Measurements from ENCODE around the gene CEBPG. TPM values are rescaled to one million over a fixed set of nuclear protein-coding genes. Genes with fewer than 3 reads are reported as not detected.

Gene CEBPG
- total RNA-seq, 1 donor from 2014 or later, result 75.1 TPM

DNA sequence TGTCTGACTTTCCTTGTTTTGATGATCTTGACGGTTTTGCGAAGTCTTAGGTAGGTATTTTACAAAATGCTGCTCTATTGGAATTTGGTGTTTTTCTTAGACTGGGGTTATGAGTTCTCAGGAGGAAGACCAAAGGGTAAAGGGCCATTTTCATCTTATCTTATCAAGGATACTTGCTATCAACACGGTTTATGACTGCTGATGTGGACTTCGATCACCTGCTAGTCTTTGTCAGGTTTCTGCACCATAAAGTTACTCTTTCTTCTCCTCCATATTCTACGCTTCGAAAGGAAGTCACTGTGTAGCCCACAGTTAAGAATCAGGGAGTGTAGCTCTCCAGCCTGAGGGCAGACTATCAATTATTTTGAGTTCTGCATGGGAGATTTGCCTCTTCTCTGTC lies 7.4 kb upstream of the CEBPG start:
- Mint-ChIP-seq H3K27me3 (ENCODE audit: unreplicated experiment) (peaks cover 7% of the 10 kb centered on the region), H3K27ac (ENCODE audit: unreplicated experiment) (no peak overlapping the region), H3K9me3 (ENCODE audit: unreplicated experiment) (peaks cover 5% of the 10 kb centered on the region), H3K4me1 (ENCODE audit: low read depth, unreplicated experiment) (no peaks in the 10 kb centered on the region), H3K36me3 (ENCODE audit: unreplicated experiment) (no peaks in the 10 kb centered on the region), H3K4me3 (ENCODE audit: unreplicated experiment) (no peak overlapping the region)
- no peak for DNase-seq
- TF ChIP-seq, protein P1, sequence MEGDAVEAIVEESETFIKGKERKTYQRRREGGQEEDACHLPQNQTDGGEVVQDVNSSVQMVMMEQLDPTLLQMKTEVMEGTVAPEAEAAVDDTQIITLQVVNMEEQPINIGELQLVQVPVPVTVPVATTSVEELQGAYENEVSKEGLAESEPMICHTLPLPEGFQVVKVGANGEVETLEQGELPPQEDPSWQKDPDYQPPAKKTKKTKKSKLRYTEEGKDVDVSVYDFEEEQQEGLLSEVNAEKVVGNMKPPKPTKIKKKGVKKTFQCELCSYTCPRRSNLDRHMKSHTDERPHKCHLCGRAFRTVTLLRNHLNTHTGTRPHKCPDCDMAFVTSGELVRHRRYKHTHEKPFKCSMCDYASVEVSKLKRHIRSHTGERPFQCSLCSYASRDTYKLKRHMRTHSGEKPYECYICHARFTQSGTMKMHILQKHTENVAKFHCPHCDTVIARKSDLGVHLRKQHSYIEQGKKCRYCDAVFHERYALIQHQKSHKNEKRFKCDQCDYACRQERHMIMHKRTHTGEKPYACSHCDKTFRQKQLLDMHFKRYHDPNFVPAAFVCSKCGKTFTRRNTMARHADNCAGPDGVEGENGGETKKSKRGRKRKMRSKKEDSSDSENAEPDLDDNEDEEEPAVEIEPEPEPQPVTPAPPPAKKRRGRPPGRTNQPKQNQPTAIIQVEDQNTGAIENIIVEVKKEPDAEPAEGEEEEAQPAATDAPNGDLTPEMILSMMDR (IDR thresholded peaks at IDR 0.05; ENCODE audit: partially characterized antibody, unreplicated experiment), result no peak

GRCh38 chr19:33366897-33367296 lies 6.6 kb upstream of the CEBPG start:
- H3K9me3 Mint-ChIP-seq (ENCODE audit: unreplicated experiment), result peaks cover 5% of the 10 kb centered on the region
- H3K36me3 Mint-ChIP-seq (ENCODE audit: unreplicated experiment), result no peaks in the 10 kb centered on the region
- H3K27ac Mint-ChIP-seq (ENCODE audit: unreplicated experiment), result no peak overlapping the region
- H3K4me3 Mint-ChIP-seq (ENCODE audit: unreplicated experiment), result no peak overlapping the region
- no peaks in the 10 kb centered on the region for H3K4me1 Mint-ChIP-seq (ENCODE audit: low read depth, unreplicated experiment)
- DNase-seq, result no peak
- TF ChIP-seq, protein P1 (IDR thresholded peaks at IDR 0.05; ENCODE audit: partially characterized antibody, unreplicated experiment), result no peak
- peaks cover 7% of the 10 kb centered on the region for H3K27me3 Mint-ChIP-seq (ENCODE audit: unreplicated experiment)

- peaks cover 5% of the 10 kb centered on the region for H3K9me3 Mint-ChIP-seq (ENCODE audit: unreplicated experiment)
- peaks cover 9% of the 10 kb centered on the region for H3K27me3 Mint-ChIP-seq (ENCODE audit: unreplicated experiment)
- H3K27ac Mint-ChIP-seq (ENCODE audit: unreplicated experiment), result no peak overlapping the region
- DNase-seq, result no peak
- H3K4me1 Mint-ChIP-seq (ENCODE audit: low read depth, unreplicated experiment), result no peaks in the 10 kb centered on the region
- no peaks in the 10 kb centered on the region for H3K36me3 Mint-ChIP-seq (ENCODE audit: unreplicated experiment)
- no peak overlapping the region for H3K4me3 Mint-ChIP-seq (ENCODE audit: unreplicated experiment)
- TF ChIP-seq, protein P1 (IDR thresholded peaks at IDR 0.05; ENCODE audit: partially characterized antibody, unreplicated experiment), result no peak
These were observed 5.2 kb upstream of the CEBPG start for GRCh38 chr19:33368074-33368864.

DNA sequence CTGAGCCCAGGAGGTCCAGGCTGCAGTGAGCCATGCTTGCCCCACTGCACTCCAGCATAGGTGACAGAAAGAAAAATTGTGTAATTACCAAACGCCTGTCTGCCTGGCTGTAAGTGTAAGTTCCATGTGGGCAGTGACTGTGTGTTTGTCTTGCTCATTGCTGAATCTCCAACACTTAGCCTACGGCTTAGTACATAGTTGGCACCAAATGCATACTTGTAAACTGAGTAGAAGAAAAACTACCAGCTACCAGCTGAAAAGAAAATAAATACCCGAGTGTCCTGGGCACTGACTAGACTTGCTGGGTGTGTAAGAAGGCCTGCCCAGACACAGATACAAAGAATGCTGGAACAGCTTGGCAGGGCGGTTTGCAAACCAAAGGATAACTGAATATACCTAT lies 2.7 kb upstream of the CEBPG start:
- TF ChIP-seq, protein P1 (IDR thresholded peaks at IDR 0.05; ENCODE audit: partially characterized antibody, unreplicated experiment), result no peak
- peaks cover 9% of the 10 kb centered on the region for H3K27me3 Mint-ChIP-seq (ENCODE audit: unreplicated experiment)
- no peak overlapping the region for H3K27ac Mint-ChIP-seq (ENCODE audit: unreplicated experiment)
- no peak for DNase-seq
- H3K4me1 Mint-ChIP-seq (ENCODE audit: low read depth, unreplicated experiment), result peaks cover 6% of the 10 kb centered on the region
- H3K36me3 Mint-ChIP-seq (ENCODE audit: unreplicated experiment), result peaks cover 3% of the 10 kb centered on the region
- H3K9me3 Mint-ChIP-seq (ENCODE audit: unreplicated experiment), result peaks cover 10% of the 10 kb centered on the region
- H3K4me3 Mint-ChIP-seq (ENCODE audit: unreplicated experiment), result no peak overlapping the region

- H3K4me3 Mint-ChIP-seq (ENCODE audit: unreplicated experiment), result peak overlapping the region; percentile 94
- H3K27me3 Mint-ChIP-seq (ENCODE audit: unreplicated experiment), result peaks cover 11% of the 10 kb centered on the region
- peak overlapping the region; percentile 96 for H3K27ac Mint-ChIP-seq (ENCODE audit: unreplicated experiment)
- H3K9me3 Mint-ChIP-seq (ENCODE audit: unreplicated experiment), result peaks cover 9% of the 10 kb centered on the region
- H3K36me3 Mint-ChIP-seq (ENCODE audit: unreplicated experiment), result peaks cover 5% of the 10 kb centered on the region
- peaks cover 34% of the 10 kb centered on the region for H3K4me1 Mint-ChIP-seq (ENCODE audit: low read depth, unreplicated experiment)
- DNase-seq, result no peak
- TF ChIP-seq, protein P1 (IDR thresholded peaks at IDR 0.05; ENCODE audit: partially characterized antibody, unreplicated experiment), result peak; percentile 15
These were observed 766 bp downstream of the CEBPG start for GRCh38 chr19:33374236-33374714.
